K562 (cell line): Measurements from ENCODE around the gene CLP1. TPM values are rescaled to one million over a fixed set of nuclear protein-coding genes. Genes with fewer than 3 reads are reported as not detected.

Experiments
- ATAC-seq: fragments of 200-7000 bp; cut with Tn5 transposase; 3 replicates; pipeline ENCODE4 v1.9.1; 2020; ENCODE audit warnings: moderate library complexity
- BruUV-seq: library from RNA; stranded (reverse); fragments of 400-500 nt; replicated peaks from 2 replicates; lab custom pipeline; 2021; lab: Mats Ljungman, UMichigan
- CTCF ChIA-PET: fragments of 300-600 bp; formaldehyde crosslinking; extraction: SDS; loops from one replicate; lab custom pipeline; 2021; ENCODE audit warnings: low intra/inter-chr PET ratio; lab: Yijun Ruan, JAX
- POLR2A ChIA-PET: fragments of 300-600, 350-650 bp; sonication (Branson Sonifier 250); formaldehyde crosslinking; extraction: SDS; loops from one replicate; lab custom pipeline; 2021; ENCODE audit warnings: antibody characterized with exemption, inconsistent platforms; lab: Yijun Ruan, JAX
- DNase-seq, 4 experiments: peaks; one replicate each; pipeline versions ENCODE4 v3.0.0 to v3.0.0-alpha.2; 2011 to 2018; ENCODE audit warnings: low spot score in 3 of 4, mixed read lengths in 3 of 4; ENCODE audit errors: extremely low read depth in 1 of 4
- FAIRE-seq: peaks from 2 replicates; lab custom pipeline; 2011; peaks lifted over from hg19 to GRCh38; lab: Jason Lieb, UNC
- H2AFZ ChIP-seq: 2 replicates; pipeline ENCODE4 v1.6.0; 2011; ENCODE audit warnings: low read depth, low read length, control low read depth, inconsistent platforms
- H3K27ac ChIP-seq: fragments of 200-600 bp; 3 replicates; pipeline ENCODE4 v1.8.0; 2011; ENCODE audit warnings: low read depth, mild to moderate bottlenecking, control low read depth, inconsistent platforms, low read length, moderate library complexity, mixed read lengths; ENCODE audit errors: extremely low read depth
- H3K27me3 ChIP-seq, 2 experiments: fragments of 300-600 bp in 1 of 2; 2 replicates in 1 of 2; 3 replicates in 1 of 2; pipeline versions ENCODE4 v1.6.0 to v1.8.0; 2011; ENCODE audit warnings: inconsistent platforms in 2 of 2, low read length in 2 of 2, mild to moderate bottlenecking in 1 of 2, mixed read lengths in 1 of 2, moderate library complexity in 1 of 2; ENCODE audit not compliant: control insufficient read depth in 2 of 2, insufficient read depth in 2 of 2
- H3K36me3 ChIP-seq: fragments of 300-600 bp; 3 replicates; pipeline ENCODE4 v1.8.0; 2011; ENCODE audit warnings: mild to moderate bottlenecking, low read length, inconsistent platforms; ENCODE audit not compliant: control insufficient read depth, insufficient read depth
- H3K4me1 ChIP-seq, 2 experiments: fragments of 200-600 bp in 1 of 2; replicated peaks in 1 of 2; 2 replicates in 1 of 2; 3 replicates in 1 of 2; pipeline versions ENCODE4 v1.5.1 to v1.8.0; 2011; ENCODE audit warnings: inconsistent platforms in 2 of 2, low read length in 2 of 2, mild to moderate bottlenecking in 1 of 2, mixed read lengths in 1 of 2, moderate library complexity in 1 of 2; ENCODE audit not compliant: control insufficient read depth in 2 of 2, insufficient read depth in 2 of 2
- H3K4me2 ChIP-seq: 2 replicates; pipeline ENCODE4 v1.6.1; 2011; ENCODE audit warnings: low read length, control low read depth, inconsistent platforms, mixed read lengths; ENCODE audit not compliant: insufficient read depth
- H3K4me3 ChIP-seq: fragments of 200-600 bp; sonication (generic), shearing (Covaris generic); 2 replicates; pipeline ENCODE4 v1.5.1; 2016; ENCODE audit warnings: control low read depth, inconsistent platforms
- H3K79me2 ChIP-seq: fragments of 200-600 bp; 3 replicates; pipeline ENCODE4 v1.8.0; 2011; ENCODE audit warnings: low read length, inconsistent platforms; ENCODE audit not compliant: control insufficient read depth, insufficient read depth
- H3K9ac ChIP-seq, 2 experiments: 2 replicates each; pipeline versions ENCODE4 v1.6.0 to v1.6.1; 2011; ENCODE audit warnings: low read depth in 2 of 2, low read length in 2 of 2, control low read depth in 1 of 2, inconsistent platforms in 1 of 2, mild to moderate bottlenecking in 1 of 2, mixed read lengths in 1 of 2; ENCODE audit not compliant: insufficient read depth in 1 of 2
- H3K9me1 ChIP-seq: one replicate; pipeline ENCODE4 v1.6.0; 2011; ENCODE audit warnings: inconsistent platforms, mild to moderate bottlenecking, low read length, moderate library complexity; ENCODE audit not compliant: control insufficient read depth, insufficient read depth
- H3K9me3 ChIP-seq: replicated peaks from 2 replicates; pipeline ENCODE4 v1.5.1; 2011; ENCODE audit warnings: low read depth, low read length, inconsistent platforms; ENCODE audit not compliant: control insufficient read depth, insufficient read depth
- H4K20me1 ChIP-seq: replicated peaks from 2 replicates; pipeline ENCODE4 v1.6.1; 2011; ENCODE audit warnings: low read length, inconsistent platforms, mixed read lengths; ENCODE audit not compliant: control insufficient read depth, insufficient read depth
- DDX20 ChIP-seq: fragments of 450-650 bp; IDR thresholded peaks from 2 replicates; pipeline ENCODE4 v1.6.1; 2016; ENCODE audit warnings: missing genetic modification characterization, low read depth, mild to moderate bottlenecking, missing compliant biosample characterization, moderate library complexity
- NCOA2 ChIP-seq, 2 experiments: fragments of 450-650 bp; IDR thresholded peaks; 2 replicates each; pipeline ENCODE4 v1.6.1; 2018; ENCODE audit warnings: mild to moderate bottlenecking in 2 of 2, moderate library complexity in 1 of 2; ENCODE audit not compliant: partially characterized antibody in 2 of 2
- POLR3A ChIP-seq: IDR thresholded peaks from 2 replicates; pipeline ENCODE4 v1.6.1; 2011; ENCODE audit warnings: borderline replicate concordance, mild to moderate bottlenecking, moderate library complexity; ENCODE audit not compliant: insufficient read length, insufficient read depth; ENCODE audit errors: extremely low read depth
- WGBS: fragments of 100-300 bp; shearing (Covaris generic); methylation state at CpG from one replicate; pipeline ENCODE4 v1.1.6; 2016; ENCODE audit warnings: low coverage, mixed read lengths; ENCODE audit not compliant: insufficient coverage; ENCODE audit errors: missing lambda C conversion rate; 5-methylcytosine and 5-hydroxymethylcytosine counted together
- in situ Hi-C: fragments of 300-500 bp; cut with MboI; formaldehyde crosslinking; loops from 4 replicates; pipeline ENCODE4 v1.15.0; 2018; ENCODE audit warnings: inconsistent platforms, mixed read lengths
- intact Hi-C: fragments of 100-400 bp; cut with micrococcal nuclease; formaldehyde crosslinking; loops from 2 replicates; pipeline ENCODE4 v1.14.2; 2022
- polyA plus RNA-seq, 8 experiments: library from polyadenylated mRNA; depleted of rRNA in 4 of 8; stranded (reverse) in 5 of 8; unstranded in 3 of 8; fragments of >200 nt; fragmentation: Nextera tagmentation in 2 of 8; fragmentation: Illumina TruSeq in 1 of 8; extraction: Ambion mirVana in 2 of 8; extraction: Trizol in 1 of 8; gene quantifications; 2 replicates each; pipeline versions ENCODE4 v1.2.1 to v1.2.3, GENCODE V29; 2011 to 2014; ENCODE audit warnings: inconsistent platforms in 1 of 8, missing spikeins in 1 of 8
- total RNA-seq, 7 experiments: library from RNA; depleted of rRNA in 6 of 7; stranded (reverse); fragments of >200 nt in 6 of 7; fragmentation: Illumina TruSeq in 2 of 7; extraction: Trizol in 2 of 7; gene quantifications; 2 replicates each; pipeline versions ENCODE4 v1.2.1 to v1.2.3, GENCODE V29; 2011 to 2021; ENCODE audit warnings: low replicate concordance in 1 of 7
- TF ChIP-seq, protein P1 (sequence below), 2 experiments: fragments of 450-650 bp in 1 of 2; sonication (generic) in 1 of 2; formaldehyde crosslinking in 1 of 2; IDR thresholded peaks; 2 replicates each; pipeline versions ENCODE4 v1.7.1 to v1.9.0; 2016 to 2022; ENCODE audit warnings: inconsistent platforms in 1 of 2, mild to moderate bottlenecking in 1 of 2, missing genetic modification reagents in 1 of 2
- TF ChIP-seq, protein P2 (sequence below), 2 experiments: fragments of 150-350 bp in 1 of 2; IDR thresholded peaks; 2 replicates each; pipeline ENCODE4 v1.6.1; 2012 to 2016; ENCODE audit warnings: low read depth in 2 of 2, low read length in 2 of 2, mild to moderate bottlenecking in 1 of 2, moderate library complexity in 1 of 2
- TF ChIP-seq, protein P3 (sequence below): sonication (generic); formaldehyde crosslinking; IDR thresholded peaks from 2 replicates; pipeline ENCODE4 v1.8.1; 2023; ENCODE audit warnings: mild to moderate bottlenecking, missing genetic modification reagents

CLP1 gene
- total and polyA plus RNA-seq, 9 of the 15 experiments (the other 6 are each of a cell fraction or from before 2014, with no cell fraction given): 19.1 to 46.2 (median 27.8) TPM

DNA sequence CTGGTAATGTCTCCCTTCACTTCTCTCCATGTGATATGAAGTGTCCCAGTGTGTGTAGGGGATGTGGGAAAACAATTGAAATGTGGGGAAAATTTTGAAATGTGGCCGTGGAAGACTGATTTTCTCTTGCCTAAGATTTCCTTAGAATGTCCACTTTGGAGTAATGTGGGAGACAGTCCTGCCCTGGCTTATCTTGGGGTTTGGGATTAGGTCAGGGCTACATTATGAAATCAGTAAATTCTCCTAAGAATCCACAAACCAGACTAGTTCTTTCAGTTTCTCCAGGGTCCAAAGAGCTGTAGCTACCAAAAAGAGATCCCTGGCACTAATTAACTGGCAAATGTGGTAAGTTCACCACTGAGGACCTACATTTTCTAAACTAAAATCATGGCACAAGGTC is 30.7 kb upstream of the CLP1 start:
- ATAC-seq (no peak), FAIRE-seq (no peak), DNase-seq (no peak)
- no peak overlapping the region for H3K27ac ChIP-seq
- H4K20me1 ChIP-seq: no peaks in the 10 kb centered on the region
- H3K79me2 ChIP-seq: no peaks in the 10 kb centered on the region
- ChIA-PET POLR2A (interaction anchor here (0.9 kb wide), 1 partner anchor 10 kb away, joined by 3 read pairs; no protein-coding TSS in a partner anchor), CTCF (no interaction called here)
- no peak overlapping the region for H3K9ac ChIP-seq
- in situ Hi-C loops (no loop called here), intact Hi-C loops (no loop called here)
- no peaks in the 10 kb centered on the region for H3K9me1 ChIP-seq
- H2AFZ ChIP-seq: no peak overlapping the region
- H3K27me3 ChIP-seq: peaks cover 21 to 28% of the 10 kb centered on the region in 2 experiments; a peak in 4 of 5 replicates
- H3K9me3 ChIP-seq: no peaks in the 10 kb centered on the region
- no TSS peak for BruUV-seq
- H3K4me1 ChIP-seq: no peaks in the 10 kb centered on the region
- H3K4me3 ChIP-seq: no peak overlapping the region
- WGBS: 0% methylated on average over 1 of the region's 1 CpG
- H3K4me2 ChIP-seq: no peak overlapping the region
- H3K36me3 ChIP-seq: no peaks in the 10 kb centered on the region
- TF ChIP-seq, protein P1, sequence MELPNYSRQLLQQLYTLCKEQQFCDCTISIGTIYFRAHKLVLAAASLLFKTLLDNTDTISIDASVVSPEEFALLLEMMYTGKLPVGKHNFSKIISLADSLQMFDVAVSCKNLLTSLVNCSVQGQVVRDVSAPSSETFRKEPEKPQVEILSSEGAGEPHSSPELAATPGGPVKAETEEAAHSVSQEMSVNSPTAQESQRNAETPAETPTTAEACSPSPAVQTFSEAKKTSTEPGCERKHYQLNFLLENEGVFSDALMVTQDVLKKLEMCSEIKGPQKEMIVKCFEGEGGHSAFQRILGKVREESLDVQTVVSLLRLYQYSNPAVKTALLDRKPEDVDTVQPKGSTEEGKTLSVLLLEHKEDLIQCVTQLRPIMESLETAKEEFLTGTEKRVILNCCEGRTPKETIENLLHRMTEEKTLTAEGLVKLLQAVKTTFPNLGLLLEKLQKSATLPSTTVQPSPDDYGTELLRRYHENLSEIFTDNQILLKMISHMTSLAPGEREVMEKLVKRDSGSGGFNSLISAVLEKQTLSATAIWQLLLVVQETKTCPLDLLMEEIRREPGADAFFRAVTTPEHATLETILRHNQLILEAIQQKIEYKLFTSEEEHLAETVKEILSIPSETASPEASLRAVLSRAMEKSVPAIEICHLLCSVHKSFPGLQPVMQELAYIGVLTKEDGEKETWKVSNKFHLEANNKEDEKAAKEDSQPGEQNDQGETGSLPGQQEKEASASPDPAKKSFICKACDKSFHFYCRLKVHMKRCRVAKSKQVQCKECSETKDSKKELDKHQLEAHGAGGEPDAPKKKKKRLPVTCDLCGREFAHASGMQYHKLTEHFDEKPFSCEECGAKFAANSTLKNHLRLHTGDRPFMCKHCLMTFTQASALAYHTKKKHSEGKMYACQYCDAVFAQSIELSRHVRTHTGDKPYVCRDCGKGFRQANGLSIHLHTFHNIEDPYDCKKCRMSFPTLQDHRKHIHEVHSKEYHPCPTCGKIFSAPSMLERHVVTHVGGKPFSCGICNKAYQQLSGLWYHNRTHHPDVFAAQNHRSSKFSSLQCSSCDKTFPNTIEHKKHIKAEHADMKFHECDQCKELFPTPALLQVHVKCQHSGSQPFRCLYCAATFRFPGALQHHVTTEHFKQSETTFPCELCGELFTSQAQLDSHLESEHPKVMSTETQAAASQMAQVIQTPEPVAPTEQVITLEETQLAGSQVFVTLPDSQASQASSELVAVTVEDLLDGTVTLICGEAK (IDR thresholded peaks at IDR 0.05): no peak
- TF ChIP-seq, protein P1 (CRISPR knock-in tag; IDR thresholded peaks at IDR 0.05): no peak
- TF ChIP-seq, protein P2, sequence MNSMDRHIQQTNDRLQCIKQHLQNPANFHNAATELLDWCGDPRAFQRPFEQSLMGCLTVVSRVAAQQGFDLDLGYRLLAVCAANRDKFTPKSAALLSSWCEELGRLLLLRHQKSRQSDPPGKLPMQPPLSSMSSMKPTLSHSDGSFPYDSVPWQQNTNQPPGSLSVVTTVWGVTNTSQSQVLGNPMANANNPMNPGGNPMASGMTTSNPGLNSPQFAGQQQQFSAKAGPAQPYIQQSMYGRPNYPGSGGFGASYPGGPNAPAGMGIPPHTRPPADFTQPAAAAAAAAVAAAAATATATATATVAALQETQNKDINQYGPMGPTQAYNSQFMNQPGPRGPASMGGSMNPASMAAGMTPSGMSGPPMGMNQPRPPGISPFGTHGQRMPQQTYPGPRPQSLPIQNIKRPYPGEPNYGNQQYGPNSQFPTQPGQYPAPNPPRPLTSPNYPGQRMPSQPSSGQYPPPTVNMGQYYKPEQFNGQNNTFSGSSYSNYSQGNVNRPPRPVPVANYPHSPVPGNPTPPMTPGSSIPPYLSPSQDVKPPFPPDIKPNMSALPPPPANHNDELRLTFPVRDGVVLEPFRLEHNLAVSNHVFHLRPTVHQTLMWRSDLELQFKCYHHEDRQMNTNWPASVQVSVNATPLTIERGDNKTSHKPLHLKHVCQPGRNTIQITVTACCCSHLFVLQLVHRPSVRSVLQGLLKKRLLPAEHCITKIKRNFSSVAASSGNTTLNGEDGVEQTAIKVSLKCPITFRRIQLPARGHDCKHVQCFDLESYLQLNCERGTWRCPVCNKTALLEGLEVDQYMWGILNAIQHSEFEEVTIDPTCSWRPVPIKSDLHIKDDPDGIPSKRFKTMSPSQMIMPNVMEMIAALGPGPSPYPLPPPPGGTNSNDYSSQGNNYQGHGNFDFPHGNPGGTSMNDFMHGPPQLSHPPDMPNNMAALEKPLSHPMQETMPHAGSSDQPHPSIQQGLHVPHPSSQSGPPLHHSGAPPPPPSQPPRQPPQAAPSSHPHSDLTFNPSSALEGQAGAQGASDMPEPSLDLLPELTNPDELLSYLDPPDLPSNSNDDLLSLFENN (IDR thresholded peaks at IDR 0.05; ENCODE audit: low read depth in 2 of 2, low read length in 2 of 2): no peak
- TF ChIP-seq, protein P3, sequence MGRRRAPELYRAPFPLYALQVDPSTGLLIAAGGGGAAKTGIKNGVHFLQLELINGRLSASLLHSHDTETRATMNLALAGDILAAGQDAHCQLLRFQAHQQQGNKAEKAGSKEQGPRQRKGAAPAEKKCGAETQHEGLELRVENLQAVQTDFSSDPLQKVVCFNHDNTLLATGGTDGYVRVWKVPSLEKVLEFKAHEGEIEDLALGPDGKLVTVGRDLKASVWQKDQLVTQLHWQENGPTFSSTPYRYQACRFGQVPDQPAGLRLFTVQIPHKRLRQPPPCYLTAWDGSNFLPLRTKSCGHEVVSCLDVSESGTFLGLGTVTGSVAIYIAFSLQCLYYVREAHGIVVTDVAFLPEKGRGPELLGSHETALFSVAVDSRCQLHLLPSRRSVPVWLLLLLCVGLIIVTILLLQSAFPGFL: no peak
- TF ChIP-seq DDX20 (tag) (no peak), POLR3A (no peak), NCOA2 (IDR thresholded peaks at IDR 0.05; ENCODE audit: partially characterized antibody in 2 of 2) (no peak)
